ENCODE measurements around the gene CASZ1. TPM values are rescaled to one million over a fixed set of nuclear protein-coding genes. Genes with fewer than 3 reads are reported as not detected.

The CASZ1 gene
- total and polyA plus RNA-seq, 2 donors (not counting 1 experiment from before 2014, with no cell fraction given): 0.34 to 0.50 TPM

- H3K4me2 ChIP-seq (ENCODE audit: extremely low read depth, insufficient read depth, low read length): no peak overlapping the region
- H3K36me3 ChIP-seq (ENCODE audit: control insufficient read depth, insufficient read depth, low read length): no peaks in the 10 kb centered on the region
- H3K9ac ChIP-seq (ENCODE audit: insufficient read depth, low read length): no peak overlapping the region
- H3K79me2 ChIP-seq (ENCODE audit: control insufficient read depth, insufficient read depth, low read length): no peaks in the 10 kb centered on the region
- no peaks in the 10 kb centered on the region for H3K4me1 ChIP-seq (ENCODE audit: control insufficient read depth, extremely low read depth, insufficient read depth, low read length)
- TF ChIP-seq CTCF (conservative IDR thresholded peaks at IDR 0.05 in 1 of 2, IDR thresholded peaks at IDR 0.05 in 1 of 2; ENCODE audit: low read depth in 1 of 2, low read length in 2 of 2) (no peak), EZH2 (IDR thresholded peaks at IDR 0.05; ENCODE audit: low read length, missing control alignments) (no peak)
- no peaks in the 10 kb centered on the region for H3K9me3 ChIP-seq (ENCODE audit: control insufficient read depth, insufficient read depth, low read depth, low read length)
- DNase-seq (ENCODE audit: low read depth in 2 of 2): no peak
- H3K4me3 ChIP-seq (replicated peaks in 1 of 4; ENCODE audit: control extremely low read depth in 1 of 4, insufficient read depth in 1 of 4, low read depth in 3 of 4, low read length in 4 of 4): no peak overlapping the region
- no peaks in the 10 kb centered on the region for H4K20me1 ChIP-seq (ENCODE audit: control insufficient read depth, extremely low read depth, insufficient read depth, low read length)
- H3K27me3 ChIP-seq (ENCODE audit: control insufficient read depth, insufficient read depth, low read length): no peaks in the 10 kb centered on the region
- H3K27ac ChIP-seq (ENCODE audit: insufficient read depth, low read length): no peak overlapping the region
- H2AFZ ChIP-seq (ENCODE audit: low read length): no peak overlapping the region
Measured at GRCh38 chr1:10659646-10660540, 136.6 kb downstream of the CASZ1 start.

GRCh38 chr1:10659218-10659617, 137.2 kb downstream of the CASZ1 start:
- H3K9ac ChIP-seq (ENCODE audit: insufficient read depth, low read length): no peak overlapping the region
- H3K4me3 ChIP-seq (replicated peaks in 1 of 4; ENCODE audit: control extremely low read depth in 1 of 4, insufficient read depth in 1 of 4, low read depth in 3 of 4, low read length in 4 of 4): no peak overlapping the region
- H3K79me2 ChIP-seq (ENCODE audit: control insufficient read depth, insufficient read depth, low read length): no peaks in the 10 kb centered on the region
- no peaks in the 10 kb centered on the region for H4K20me1 ChIP-seq (ENCODE audit: control insufficient read depth, extremely low read depth, insufficient read depth, low read length)
- no peaks in the 10 kb centered on the region for H3K36me3 ChIP-seq (ENCODE audit: control insufficient read depth, insufficient read depth, low read length)
- no peaks in the 10 kb centered on the region for H3K4me1 ChIP-seq (ENCODE audit: control insufficient read depth, extremely low read depth, insufficient read depth, low read length)
- H2AFZ ChIP-seq (ENCODE audit: low read length): no peak overlapping the region
- H3K27me3 ChIP-seq (ENCODE audit: control insufficient read depth, insufficient read depth, low read length): no peaks in the 10 kb centered on the region
- no peak overlapping the region for H3K4me2 ChIP-seq (ENCODE audit: extremely low read depth, insufficient read depth, low read length)
- H3K27ac ChIP-seq (ENCODE audit: insufficient read depth, low read length): no peak overlapping the region
- H3K9me3 ChIP-seq (ENCODE audit: control insufficient read depth, insufficient read depth, low read depth, low read length): no peaks in the 10 kb centered on the region
- DNase-seq (ENCODE audit: low read depth in 2 of 2): no peak
- TF ChIP-seq CTCF (conservative IDR thresholded peaks at IDR 0.05 in 1 of 2, IDR thresholded peaks at IDR 0.05 in 1 of 2; ENCODE audit: low read depth in 1 of 2, low read length in 2 of 2): no peak
- no peak for TF ChIP-seq EZH2 (IDR thresholded peaks at IDR 0.05; ENCODE audit: low read length, missing control alignments)

- Histone ChIP-seq H3K4me2 (ENCODE audit: extremely low read depth, insufficient read depth, low read length) (no peak overlapping the region), H4K20me1 (ENCODE audit: control insufficient read depth, extremely low read depth, insufficient read depth, low read length) (no peaks in the 10 kb centered on the region), H3K79me2 (ENCODE audit: control insufficient read depth, insufficient read depth, low read length) (no peaks in the 10 kb centered on the region), H3K27me3 (ENCODE audit: control insufficient read depth, insufficient read depth, low read length) (no peaks in the 10 kb centered on the region), H3K27ac (ENCODE audit: insufficient read depth, low read length) (no peak overlapping the region), H3K4me1 (ENCODE audit: control insufficient read depth, extremely low read depth, insufficient read depth, low read length) (no peaks in the 10 kb centered on the region), H3K9me3 (ENCODE audit: control insufficient read depth, insufficient read depth, low read depth, low read length) (no peaks in the 10 kb centered on the region), H3K36me3 (ENCODE audit: control insufficient read depth, insufficient read depth, low read length) (no peaks in the 10 kb centered on the region), H2AFZ (ENCODE audit: low read length) (no peak overlapping the region), H3K4me3 (replicated peaks in 1 of 4; ENCODE audit: control extremely low read depth in 1 of 4, insufficient read depth in 1 of 4, low read depth in 3 of 4, low read length in 4 of 4) (no peak overlapping the region), H3K9ac (ENCODE audit: insufficient read depth, low read length) (no peak overlapping the region)
- no peak for DNase-seq (ENCODE audit: low read depth in 2 of 2)
- TF ChIP-seq CTCF (conservative IDR thresholded peaks at IDR 0.05 in 1 of 2, IDR thresholded peaks at IDR 0.05 in 1 of 2; ENCODE audit: low read depth in 1 of 2, low read length in 2 of 2): no peak
Measured at GRCh38 chr1:10658396-10659066, 137.9 kb downstream of the CASZ1 start.
